GM21367 (cell line): ENCODE data around the gene GPATCH2.
"Not testable (repeated sequence)": the region's sequence is repeated elsewhere in the genome, so short reads cannot be mapped to it uniquely, and the experiment has no call there.

Experiments
- ATAC-seq: cut with Tn5 transposase; IDR thresholded peaks from one replicate; pipeline ENCODE4 v1.9.1; 2021; ENCODE audit not compliant: unreplicated experiment

GPATCH2 gene

DNA sequence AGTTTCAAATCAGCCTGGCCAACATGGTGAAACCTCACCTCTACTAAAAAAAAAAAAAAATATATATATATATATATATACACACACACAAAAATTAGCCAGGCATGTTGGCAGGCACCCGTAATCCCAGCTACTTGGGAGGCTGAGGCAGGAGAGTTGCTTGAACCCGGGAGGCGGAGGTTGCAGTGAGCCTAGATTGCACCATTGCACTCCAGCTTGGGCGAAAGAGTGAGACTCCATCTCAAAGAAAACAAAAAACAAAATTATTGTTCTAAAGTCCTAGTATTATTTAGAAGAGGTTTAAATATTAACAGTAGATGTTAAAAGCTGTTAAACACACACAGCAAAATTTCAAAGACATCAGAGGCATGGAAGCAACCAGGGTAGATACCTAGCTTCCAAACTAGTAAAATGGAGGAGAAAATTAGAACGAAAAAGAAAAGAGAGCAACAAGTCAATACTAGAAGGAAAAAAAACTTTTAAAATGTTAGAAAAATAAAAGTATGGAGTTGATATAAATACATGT is 46.5 kb downstream of the GPATCH2 start:
- not testable (repeated sequence) for ATAC-seq

DNA sequence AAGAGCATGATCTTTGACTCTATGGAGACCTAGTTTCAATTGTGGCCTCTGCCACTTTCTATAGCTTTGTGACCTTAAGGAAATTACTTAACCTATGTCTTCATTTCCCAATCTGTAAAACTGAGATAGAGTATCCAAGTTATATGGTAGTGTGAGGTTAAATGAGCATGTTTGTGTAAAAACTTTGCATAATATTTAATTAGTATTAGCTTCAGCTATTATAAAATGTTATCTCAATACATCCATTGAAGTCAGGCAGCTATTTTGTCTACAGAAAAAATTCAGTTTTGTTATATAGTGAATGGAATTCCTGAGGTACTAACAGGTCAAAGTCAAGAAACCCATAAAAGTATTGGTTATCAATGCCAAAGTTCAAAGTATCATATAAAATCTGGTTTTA is 53.6 kb downstream of the GPATCH2 start:
- ATAC-seq: no peak

DNA sequence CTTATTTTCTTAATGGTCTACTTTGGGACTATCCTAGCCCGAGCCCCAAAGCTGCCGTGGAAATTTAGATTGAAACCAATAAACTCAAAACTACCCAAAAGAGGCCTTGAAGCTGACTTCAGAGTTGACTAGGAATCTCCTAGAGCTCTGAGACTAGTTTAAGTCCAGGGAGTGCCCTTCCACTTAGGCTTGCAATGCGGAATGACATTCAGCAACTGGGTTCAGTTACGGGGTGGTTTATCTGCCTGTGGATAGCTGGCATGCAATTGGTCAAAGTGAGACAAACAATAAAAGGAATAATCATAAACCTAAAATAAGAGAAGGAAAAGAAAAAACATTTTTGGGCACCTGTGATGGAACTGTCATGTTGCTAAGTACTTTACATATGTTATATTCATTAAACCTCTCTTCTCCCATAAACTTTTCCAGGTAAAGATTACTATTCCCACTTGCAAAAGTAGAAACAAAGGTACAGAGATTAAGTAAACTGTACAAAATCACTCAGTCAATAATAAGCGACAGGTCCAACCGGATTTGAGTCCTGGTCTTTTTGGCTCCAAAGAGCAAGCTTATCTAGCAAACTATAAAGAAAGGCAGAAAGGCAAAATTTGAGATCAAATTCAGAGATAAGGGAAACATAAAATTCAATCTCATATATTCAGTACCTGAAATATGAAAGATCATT is 56.5 kb downstream of the GPATCH2 start:
- no peak for ATAC-seq

DNA sequence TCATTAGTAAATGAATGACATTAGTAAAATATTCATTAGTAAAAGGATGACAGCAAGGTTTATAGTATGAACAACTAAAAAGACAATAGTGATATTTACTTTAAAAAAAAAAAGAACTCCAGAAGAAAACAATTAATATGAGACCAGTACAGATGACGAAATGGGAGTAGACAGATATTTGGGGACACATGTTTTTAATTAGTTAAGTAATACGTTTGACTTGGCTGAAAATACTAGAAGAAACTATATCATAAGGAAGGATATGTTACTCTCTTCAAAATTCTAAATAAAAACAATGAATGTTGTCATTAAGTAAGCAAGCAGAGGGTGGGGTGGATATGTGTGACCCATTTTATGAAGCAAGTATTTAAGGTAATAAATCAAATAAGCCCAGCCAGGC is 61.9 kb downstream of the GPATCH2 start:
- no peak for ATAC-seq

DNA sequence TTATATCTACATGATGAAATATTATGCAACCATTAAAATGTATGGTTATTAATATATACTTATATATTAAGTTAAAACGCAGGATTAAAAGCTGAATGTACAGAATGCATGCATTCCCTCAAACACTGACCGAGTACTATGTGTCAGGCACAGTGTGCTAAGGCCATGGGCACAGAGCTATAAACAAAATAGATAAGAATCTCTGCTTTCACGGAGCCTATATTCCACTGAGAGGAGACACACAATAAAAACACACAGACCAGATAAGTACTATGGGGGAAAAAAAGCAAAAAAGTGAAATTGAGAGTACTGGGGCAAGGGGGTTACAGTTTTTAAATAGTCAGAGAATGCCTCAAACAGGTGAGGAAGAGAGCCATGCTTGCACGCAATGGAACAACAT is 62.7 kb downstream of the GPATCH2 start:
- no peak for ATAC-seq

DNA sequence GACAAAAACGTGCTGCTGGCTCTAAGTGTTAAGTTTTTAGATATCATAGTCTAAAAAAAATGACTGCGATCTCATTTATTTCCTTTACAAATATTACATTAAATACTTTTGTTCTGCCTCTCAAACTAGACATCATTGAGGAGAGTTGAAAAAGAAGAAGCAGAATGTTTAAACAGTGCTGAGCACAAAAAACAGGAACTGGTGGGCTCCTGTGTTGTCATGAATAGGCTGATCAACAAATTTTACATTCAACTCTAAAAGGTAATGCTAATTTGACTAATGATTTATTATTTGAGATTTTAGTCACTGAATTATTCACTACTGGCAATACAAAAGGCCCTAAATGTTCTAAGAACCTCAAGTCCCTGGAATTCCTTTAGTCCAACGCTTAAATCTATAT is 66.1 kb downstream of the GPATCH2 start:
- no peak for ATAC-seq

DNA sequence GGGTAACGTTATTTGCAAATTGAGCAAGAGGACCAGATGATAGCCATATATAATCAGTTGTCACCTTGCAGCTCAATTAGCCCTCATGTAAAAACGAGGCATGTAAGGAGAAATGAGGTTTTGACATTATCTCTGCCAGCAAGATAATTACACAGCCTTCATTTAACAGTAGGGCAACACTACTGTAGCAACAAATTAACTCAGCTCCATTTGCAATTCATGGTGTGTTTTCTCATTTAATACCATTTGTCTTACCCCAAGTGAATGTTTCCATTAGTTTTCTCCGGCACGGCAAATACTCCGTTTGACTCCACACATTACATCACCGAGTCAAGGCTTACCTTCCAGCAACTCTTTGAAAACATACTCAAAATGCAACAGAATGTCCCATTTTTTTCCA is 66.7 kb downstream of the GPATCH2 start:
- no peak for ATAC-seq

DNA sequence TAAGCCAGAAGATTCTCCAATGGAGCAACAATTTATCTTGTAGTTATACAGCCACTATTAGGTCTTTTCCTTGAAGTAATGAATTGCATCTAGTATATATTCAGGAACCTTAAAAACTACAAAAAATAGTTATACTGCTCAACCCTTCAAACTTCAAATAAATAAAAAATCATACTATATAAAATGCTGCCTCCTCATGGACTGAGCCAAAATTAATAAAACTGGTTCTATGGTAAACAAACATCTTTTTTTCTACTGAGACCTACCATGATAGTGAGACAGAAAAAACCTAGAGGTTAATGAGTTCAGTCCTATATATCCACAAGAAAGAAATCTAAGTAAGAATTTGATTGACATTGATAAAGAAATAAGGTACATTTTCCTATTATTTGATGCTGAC is 67.7 kb downstream of the GPATCH2 start:
- no peak for ATAC-seq

DNA sequence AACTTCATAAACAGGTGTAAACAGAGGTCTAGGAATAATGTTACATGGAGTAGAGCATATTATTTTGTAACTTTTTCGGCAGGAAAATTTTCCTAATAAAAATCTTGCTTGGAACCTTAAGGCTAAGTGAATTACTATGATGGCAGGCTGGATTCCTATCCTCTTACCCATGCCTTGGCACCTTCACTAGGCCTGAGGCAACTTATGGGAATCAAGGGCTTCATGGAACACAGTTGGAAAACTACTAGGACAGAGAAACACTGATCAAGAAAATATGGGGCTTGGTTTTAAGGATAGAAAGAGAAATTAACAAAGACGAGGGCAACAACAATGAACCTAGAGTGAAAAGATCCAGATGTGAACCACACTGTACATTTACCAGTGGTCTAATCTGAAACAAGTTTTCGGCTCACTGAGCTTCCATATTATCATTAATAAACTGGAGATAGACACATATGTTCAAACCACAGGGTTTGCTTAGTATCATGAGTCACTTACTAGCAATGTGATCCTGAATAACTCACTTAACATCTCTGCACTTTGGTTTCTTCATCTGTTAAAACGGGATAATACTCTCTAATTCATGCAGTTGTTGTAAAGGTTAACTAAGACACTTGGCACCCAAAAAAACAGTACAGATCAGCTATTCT is 68.5 kb downstream of the GPATCH2 start:
- no peak for ATAC-seq

DNA sequence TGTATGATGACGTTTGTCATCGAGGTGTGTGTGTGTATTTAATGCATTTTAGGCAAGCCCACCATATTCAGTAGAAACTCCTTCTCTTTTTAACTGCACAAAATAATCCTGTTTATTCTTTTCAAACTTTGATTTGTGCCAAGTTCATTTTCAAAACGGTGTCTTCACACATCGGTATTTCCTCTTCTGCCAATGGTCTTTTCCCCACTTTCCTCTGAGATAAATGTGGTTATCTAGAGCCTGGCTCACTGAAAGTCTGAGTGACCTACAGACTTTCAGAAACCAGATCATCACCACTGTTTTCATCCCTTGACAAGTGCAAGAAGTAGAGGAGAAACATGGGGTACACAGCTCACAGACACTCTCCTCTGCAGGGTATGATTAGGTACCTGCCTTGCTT is 69.4 kb downstream of the GPATCH2 start:
- no peak for ATAC-seq

DNA sequence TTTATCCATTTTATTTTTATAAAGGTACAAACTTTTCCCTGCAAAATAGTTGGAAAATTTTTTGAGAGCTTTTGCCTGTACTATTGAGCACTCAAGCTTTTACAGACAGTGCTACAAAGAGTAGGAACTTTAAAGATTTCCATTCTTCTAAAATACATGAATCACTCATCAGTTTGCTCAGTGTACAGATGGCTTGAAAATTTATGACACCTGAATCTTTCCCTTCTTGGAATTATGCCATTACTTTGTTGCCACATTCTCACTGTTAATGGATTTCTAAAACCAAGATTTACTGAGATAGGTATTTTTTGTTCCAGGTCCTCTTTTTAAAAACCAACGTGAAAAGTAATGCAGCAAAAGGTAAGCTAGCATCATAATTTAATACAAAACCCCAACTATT is 76.0 kb downstream of the GPATCH2 start:
- no peak for ATAC-seq

DNA sequence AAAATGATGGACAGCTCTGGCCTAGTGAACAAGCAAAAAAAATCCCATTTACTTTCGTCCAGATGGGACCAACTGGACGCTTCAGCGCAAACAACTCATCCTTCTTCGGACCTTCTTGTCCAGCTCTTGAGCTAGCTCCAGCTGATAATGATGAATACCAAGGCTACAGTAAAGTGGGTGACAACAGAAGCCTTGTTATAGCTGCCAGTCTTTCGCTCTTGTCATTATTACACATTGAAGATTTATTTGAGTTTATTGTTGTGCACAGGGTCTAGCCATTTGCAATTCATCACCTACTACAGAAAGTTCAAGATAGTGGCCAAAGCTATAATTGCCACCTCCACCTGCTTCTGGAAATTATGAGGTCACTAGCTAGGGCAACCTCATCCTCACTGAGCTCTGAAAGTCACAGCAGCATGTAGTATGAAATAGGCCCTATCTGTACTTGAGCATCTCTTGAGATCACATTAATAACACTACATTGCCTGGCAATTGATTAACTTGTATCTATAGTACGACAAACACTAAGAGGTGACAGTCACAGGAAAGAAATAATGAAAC is 76.9 kb downstream of the GPATCH2 start:
- ATAC-seq: no peak

DNA sequence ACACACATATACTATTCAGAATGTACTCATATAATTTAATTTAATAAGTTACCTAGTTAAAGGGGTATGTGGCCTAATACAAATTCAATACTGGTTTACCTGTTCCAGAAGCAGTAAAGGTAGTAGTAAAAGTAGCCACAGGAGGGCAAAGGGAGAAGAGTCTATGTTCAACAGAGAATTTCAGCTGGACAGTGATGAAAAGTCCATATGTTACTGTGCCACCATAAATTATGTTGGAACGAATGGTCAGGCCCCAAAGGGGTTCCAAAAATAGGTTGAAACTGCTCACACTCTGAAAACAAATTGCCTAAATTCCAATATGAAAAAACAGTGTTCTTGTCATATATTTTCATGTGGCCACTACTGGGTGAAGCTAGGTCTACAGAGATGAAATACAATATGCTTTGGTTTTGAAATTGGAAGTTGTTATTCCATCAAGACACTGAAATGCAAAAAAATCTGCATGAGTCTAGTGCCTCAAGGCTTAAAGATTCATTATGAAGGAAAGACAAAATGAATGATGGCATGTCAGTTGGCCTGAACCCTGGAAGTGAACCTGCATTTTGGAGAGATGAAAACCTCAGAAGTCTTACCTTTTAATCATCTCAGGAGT is 78.4 kb downstream of the GPATCH2 start:
- ATAC-seq: no peak

DNA sequence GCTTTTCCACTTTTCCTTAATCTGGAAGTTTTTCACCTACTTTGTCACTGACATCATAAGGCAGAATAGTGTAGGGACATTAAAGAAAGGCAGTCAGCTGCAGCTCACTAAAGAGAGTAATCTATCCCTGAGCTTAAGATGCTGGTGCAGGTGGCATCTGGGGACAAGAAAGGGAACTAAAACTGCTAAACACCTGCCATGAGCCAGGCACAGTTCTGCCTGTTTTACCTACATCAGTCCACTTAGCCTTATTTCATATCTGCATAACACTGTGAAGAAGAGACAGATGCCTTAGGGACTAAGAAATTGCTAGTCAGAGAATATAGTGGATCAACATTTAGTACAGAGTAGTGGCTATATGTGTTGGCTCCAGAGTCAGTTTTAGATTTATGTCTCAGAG is 88.1 kb downstream of the GPATCH2 start:
- ATAC-seq: peak; percentile 98

DNA sequence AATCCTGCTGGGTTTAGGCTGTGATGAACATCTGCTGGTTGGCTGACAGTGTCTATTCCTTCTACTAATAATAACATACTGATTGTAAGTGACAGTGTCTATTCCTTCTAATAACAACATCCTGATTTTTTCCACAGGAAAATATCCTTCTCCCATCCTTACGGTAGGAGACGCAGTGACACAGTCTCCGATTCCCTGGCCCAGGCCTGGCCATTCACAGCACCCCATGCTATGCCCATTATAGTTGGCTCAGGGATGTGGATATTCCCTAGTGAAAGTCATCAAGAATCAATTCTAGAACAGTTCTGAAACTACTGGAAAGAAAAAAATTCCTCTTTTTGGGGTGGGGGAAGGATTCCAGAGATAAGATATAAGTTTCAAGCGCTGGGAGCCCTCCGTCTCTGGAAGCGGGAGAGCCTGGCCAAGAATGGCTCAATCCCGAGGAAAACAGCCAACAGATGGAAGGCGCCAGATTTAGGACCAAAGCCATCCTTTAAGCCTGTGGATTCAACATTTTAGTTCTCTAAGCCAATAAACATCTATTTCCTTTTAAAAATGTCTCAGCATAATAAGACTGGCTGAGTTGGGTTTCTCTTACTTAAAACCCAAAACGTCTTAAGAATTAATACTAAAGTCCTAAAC is 88.6 kb downstream of the GPATCH2 start:
- ATAC-seq: no peak

DNA sequence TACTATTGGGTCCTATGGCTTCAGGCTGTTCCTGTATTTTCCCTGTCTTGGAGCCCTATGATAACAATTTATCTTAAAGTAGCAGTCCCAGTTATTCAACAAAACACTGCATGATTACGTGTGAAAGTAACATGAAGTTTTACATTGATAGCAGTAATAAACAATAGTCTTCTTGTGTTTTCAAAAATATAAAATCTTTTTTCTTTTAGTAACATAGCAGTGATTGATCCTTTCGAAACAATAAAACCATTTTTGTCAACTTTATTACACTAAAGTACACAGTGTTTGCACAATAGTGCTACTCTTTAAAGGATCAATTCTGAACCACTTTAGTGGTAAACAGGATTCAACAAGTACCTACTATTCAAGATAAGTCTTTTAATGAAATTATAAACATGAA is 90.6 kb downstream of the GPATCH2 start:
- ATAC-seq: no peak

DNA sequence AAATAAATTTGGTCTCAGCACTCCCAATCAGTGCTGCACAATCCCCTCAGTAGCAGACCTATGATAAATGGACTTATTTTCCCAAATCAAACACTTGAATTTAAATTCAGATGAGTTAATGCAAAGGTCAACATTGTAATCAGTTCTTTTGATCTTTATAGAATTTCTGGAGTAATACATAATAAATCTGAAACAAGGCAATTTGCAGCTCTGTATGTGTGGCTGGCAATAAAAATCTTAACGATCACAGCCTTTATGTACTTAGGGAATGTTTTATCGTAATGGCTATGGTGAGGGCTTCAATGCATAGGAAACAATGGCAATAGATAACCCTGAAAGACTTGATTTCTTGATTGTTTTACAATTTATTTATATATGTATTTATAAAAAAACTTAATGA is 91.4 kb downstream of the GPATCH2 start:
- ATAC-seq: no peak

DNA sequence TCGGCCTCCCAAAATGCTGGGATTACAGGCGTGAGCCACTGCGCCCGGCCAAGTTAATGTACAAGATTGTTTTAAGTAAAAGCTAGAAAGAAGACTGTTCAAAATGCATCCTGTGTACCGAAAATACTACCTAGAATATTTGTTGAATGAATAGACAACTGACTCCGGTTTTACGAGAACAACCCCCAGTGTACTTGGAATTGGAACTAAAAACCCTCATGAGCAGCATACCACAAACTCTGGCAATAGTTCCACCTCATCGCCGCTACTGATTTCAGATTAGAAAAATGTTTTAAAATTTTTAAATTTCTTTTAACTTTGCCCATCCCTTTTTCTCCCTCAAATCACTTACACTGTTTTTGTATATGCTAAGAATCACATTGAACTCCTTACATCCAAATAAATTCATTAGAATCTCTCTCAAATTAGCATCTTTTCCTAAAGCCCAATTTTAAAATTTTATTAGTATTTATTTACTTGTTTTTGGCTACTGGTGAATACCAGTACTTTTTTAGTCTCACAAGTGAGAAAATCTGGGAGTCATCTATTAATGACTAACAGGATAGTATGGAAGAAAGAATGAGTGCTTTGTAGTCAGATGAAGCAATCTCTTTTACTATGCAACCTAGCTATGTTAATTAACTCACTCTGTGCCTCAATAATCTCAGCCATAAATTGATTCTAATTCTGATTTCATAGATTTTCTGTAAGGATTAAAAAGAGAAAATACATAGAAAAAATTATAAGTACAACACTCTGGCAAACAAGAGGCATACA is 95.1 kb downstream of the GPATCH2 start:
- ATAC-seq: no peak

DNA sequence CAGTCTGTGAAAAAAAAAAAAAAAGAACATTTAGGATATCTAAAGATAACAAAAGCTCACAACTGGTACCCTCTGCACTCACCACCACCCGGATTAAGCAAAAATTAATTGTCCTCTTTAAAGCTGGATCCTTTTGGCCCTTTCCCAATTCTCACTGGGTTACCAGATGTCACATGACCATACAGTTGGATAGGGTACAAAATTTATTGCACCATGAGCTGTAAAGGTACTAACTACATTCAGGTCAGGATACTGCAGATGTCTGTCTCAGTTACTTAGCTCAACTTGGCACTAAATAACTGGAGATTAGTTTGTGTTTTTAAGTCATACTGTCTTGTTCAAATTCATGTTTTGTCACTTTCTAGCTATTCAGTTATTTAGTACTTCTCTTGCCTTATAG is 96.3 kb downstream of the GPATCH2 start:
- ATAC-seq: no peak

DNA sequence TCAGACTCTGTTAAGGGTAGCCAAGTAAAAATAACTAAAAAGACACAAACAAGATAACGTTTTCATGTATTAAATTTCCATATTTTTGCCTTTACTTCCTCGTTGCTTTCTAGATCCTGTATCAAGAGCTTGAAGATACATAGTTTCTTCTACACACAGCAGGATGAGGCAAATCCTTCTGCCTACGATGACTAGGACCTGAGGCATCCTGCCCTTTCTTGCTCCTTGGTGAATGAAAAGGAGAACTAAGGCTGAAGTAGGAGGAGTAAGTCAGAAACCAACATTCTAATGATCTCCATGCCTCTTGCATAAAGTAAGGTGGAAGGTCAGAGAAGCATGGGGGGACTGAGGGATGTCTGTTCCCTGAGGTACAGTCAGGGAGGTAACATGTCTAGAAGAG is 102.6 kb downstream of the GPATCH2 start:
- ATAC-seq: no peak

DNA sequence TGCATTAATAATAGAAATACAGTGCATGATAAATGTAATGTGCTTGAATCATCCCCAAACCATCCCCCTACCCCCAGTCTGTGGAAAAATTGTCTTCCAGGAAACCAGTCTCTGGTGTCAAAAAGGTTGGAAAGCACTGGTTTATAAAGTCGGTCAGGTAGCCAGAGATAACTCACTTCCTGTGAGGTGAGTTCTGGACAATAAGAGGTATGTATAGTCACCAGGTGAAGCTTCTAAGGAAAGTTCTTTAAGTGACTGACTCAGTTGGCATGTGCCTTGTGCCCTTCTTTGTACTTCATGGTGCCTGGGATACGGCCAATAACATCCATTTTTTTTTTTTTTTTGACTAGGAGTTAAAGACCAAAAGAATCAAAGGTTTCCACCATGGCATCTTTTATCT is 103.7 kb downstream of the GPATCH2 start:
- no peak for ATAC-seq
